MG63 (cell line): ENCODE data around the gene MT1H. TPM values are rescaled to one million over a fixed set of nuclear protein-coding genes. Genes with fewer than 3 reads are reported as not detected.
A peak's percentile ranks its signal among the peaks of the same experiment; 100 is the strongest.
"Not testable (repeated sequence)": the region's sequence is repeated elsewhere in the genome, so short reads cannot be mapped to it uniquely, and the experiment has no call there.

ENCODE experiments used
- DNase-seq: peaks from one replicate; pipeline ENCODE4 v3.0.0-alpha.2; 2020
- H3K27me3 ChIP-seq: fragments of 250-450 bp; sonication (Bioruptor Pico); 2 replicates; pipeline ENCODE4 v1.5.1; 2020; ENCODE audit warnings: mild to moderate bottlenecking, moderate library complexity
- H3K36me3 ChIP-seq: fragments of 250-450 bp; sonication (Bioruptor Pico); 2 replicates; pipeline ENCODE4 v1.5.1; 2020; ENCODE audit warnings: mild to moderate bottlenecking, moderate library complexity
- H3K4me3 ChIP-seq: fragments of 250-450 bp; sonication (Bioruptor Pico); 2 replicates; pipeline ENCODE4 v1.5.1; 2020; ENCODE audit warnings: mild to moderate bottlenecking, moderate library complexity
- H3K9me3 ChIP-seq: fragments of 250-450 bp; sonication (Bioruptor Pico); 2 replicates; pipeline ENCODE4 v1.5.1; 2020; ENCODE audit warnings: mild to moderate bottlenecking, moderate library complexity
- total RNA-seq: library from RNA; depleted of rRNA; stranded (reverse); fragments of >200 nt; shearing (Covaris generic); gene quantifications from 2 replicates; pipeline ENCODE4 v1.2.3, GENCODE V29; 2014; ENCODE audit warnings: low replicate concordance

The MT1H gene
- total RNA-seq, 1 experiment from 2014 or later = not detected

DNA sequence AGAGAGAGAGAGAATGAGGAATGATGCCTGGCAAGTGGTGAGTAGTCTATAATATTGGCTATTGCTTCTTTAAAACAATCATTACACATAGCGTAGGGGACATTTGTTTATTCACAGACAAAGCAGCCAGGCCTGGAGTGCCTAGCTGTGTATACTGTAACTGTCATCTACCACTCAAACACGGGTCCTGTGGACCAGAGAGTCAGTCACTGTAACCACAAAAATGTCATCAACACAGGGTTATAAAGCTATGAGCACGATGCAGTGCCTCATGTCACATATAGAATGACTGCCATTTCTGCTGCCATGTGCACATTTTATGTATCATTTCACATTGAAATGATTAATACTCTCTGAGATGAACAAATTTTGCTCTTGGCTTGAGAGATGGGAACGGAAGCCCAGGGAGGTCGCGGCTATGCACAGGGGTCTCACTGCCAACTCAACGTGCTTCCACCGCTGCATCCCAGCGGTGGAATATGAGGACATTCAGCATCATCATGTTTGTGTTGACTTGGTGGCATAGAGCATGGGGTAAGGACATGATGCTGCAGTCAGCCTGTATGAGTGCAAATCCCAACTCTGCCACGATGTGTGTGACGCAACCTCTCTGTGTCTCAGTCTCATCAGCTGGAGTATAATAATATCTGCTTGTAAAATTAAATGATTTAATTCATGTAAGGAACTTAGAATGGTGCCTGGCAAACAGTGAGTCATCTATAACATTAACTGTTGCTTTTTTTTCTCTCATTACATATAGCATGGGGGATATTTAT lies 3.3 kb downstream of the MT1H start:
- no peak overlapping the region for H3K4me3 ChIP-seq
- peak; percentile 37 for DNase-seq
- H3K27me3 ChIP-seq = no peaks in the 10 kb centered on the region
- H3K36me3 ChIP-seq = no peaks in the 10 kb centered on the region
- no peaks in the 10 kb centered on the region for H3K9me3 ChIP-seq

DNA sequence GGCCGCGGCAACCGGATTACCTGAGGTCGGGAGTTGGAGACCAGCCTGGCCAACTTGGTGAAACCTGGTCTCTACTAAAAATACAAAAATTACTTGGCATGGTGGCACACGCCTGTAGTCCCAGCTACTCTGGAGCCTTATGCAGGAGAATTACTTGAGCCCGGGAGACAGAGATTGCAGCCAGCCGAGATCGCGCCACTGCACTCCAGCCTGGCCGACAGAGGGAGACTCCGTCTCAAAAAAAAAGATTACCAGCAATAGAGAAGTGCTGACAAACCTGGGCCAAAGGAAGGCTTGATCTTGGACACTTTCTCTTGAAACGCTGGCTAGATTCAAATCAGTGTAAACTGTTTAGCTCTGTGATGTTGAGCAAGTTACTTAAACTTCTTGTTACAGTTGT lies 4.3 kb downstream of the MT1H start:
- no peaks in the 10 kb centered on the region for H3K36me3 ChIP-seq
- no peak overlapping the region for H3K4me3 ChIP-seq
- DNase-seq = peak; percentile 55
- no peaks in the 10 kb centered on the region for H3K9me3 ChIP-seq
- H3K27me3 ChIP-seq = no peaks in the 10 kb centered on the region

DNA sequence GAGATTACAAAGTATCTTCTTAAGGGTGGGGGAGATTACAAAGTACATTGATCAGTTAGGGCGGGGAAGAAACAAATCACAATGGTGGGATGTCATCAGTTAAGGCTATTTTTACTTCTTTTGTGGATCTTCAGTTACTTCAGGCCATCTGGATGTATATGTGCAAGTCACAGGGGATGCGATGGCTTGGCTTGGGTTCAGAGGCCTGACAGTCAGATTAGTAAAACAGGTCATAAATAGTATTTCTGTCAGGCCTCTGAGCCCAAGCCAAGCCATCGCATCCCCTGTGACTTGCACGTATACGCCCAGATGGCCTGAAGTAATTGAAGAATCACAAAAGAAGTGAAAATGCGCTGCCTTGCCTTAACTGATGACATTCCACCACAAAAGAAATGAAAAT lies 5.0 kb downstream of the MT1H start:
- not testable (repeated sequence) for H3K9me3 ChIP-seq, DNase-seq, H3K27me3 ChIP-seq, H3K36me3 ChIP-seq, H3K4me3 ChIP-seq

DNA sequence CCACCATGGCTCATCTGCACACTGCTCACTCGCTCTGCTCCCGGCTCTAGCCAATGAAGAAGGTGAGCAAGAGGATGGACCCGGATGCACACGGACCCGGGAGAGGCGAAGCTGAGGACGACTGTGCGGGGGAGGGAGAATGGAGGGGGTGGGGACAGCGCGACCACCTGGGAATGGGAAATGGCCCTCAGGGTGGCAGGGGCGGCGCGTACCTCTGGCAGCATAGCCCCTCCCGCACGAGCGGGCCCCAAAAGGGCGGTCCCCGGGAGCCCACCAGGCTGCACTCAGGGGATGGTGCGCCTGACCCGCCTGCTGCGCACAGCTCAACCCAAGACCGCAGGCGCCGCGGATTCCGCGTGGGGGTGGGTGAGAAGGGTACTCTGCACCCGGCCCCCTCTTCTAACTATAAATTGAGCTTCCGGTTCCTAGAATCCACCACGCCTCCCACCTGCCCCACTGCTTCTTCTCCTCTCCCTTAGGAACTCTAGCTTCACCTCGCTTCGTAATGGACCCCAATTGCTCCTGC lies 6.1 kb downstream of the MT1H start:
- no peak overlapping the region for H3K4me3 ChIP-seq
- no peaks in the 10 kb centered on the region for H3K27me3 ChIP-seq
- no peaks in the 10 kb centered on the region for H3K9me3 ChIP-seq
- DNase-seq = no peak
- H3K36me3 ChIP-seq = no peaks in the 10 kb centered on the region

DNA sequence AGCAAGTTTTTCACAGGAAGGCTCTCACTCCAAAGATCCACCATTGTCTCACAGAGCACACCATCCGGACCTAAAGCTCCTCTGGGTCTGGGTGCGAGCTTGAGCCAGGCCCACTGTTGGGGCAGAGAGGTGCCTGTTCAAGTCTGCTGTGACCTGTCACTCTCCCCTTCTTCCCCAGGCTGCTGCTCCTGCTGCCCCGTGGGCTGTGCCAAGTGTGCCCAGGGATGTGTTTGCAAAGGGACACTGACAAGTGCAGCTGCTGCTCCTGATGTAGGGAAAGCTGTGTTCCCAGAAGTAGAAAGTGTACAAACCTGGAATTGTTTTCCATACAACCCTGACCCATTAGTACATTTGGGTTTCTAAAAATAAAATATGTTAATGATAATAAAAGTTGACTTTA lies 7.9 kb downstream of the MT1H start:
- Histone ChIP-seq H3K4me3 (no peak overlapping the region), H3K9me3 (no peaks in the 10 kb centered on the region), H3K36me3 (no peaks in the 10 kb centered on the region), H3K27me3 (no peaks in the 10 kb centered on the region)
- no peak for DNase-seq

DNA sequence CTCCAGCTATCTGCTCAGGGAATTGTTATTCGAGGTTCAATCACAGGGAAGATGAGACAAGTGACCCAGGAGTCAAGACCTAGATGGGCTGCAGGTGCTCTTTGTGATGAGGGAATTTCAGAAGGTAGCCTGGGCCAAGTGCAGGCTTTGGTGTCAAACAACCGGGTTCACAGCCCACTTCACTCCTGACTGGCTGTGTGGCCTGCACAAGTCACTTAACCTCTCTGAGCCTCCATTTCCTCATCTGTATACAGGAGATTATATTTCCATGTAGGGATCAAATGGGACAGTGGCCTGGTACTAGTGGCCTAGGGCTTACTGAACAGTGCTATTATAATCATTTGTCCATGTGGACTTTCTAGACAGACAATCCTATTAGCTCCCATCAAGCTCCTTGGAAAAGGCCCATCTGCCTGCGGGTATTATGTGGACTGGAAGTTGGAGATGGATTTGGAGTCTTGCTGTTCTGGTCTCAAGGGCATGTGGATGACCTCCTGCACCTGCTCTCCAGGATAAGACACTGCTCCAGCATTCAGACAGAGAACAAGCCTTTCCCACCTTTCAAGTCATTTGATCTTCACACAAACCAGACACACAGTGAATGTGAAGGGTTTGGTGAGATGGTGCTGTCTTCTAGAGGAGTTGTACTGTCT lies 9.6 kb downstream of the MT1H start:
- Histone ChIP-seq H3K9me3 (no peaks in the 10 kb centered on the region), H3K27me3 (no peaks in the 10 kb centered on the region), H3K4me3 (no peak overlapping the region), H3K36me3 (peaks cover 7% of the 10 kb centered on the region)
- no peak for DNase-seq

DNA sequence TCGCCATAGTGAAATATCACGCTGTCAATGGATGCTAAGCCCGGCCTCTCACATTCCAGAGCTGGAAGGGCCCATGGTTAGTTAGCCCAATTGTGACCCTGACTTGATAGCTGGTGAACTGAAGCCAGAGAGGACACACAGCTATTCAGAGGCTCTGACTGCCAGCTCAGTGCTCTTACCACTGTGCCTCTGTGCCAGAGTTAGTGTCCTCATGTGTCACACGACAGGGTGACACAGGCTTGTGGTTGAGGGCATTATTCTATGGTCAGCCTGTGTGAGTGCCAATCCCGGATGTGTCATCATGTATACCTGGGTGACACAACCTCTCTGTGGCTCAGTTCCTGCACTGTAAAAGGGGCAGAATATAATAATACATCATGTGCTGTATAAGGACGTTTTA lies 10.2 kb downstream of the MT1H start:
- H3K36me3 ChIP-seq = peaks cover 7% of the 10 kb centered on the region
- no peak for DNase-seq
- no peaks in the 10 kb centered on the region for H3K27me3 ChIP-seq
- no peaks in the 10 kb centered on the region for H3K9me3 ChIP-seq
- H3K4me3 ChIP-seq = no peak overlapping the region

DNA sequence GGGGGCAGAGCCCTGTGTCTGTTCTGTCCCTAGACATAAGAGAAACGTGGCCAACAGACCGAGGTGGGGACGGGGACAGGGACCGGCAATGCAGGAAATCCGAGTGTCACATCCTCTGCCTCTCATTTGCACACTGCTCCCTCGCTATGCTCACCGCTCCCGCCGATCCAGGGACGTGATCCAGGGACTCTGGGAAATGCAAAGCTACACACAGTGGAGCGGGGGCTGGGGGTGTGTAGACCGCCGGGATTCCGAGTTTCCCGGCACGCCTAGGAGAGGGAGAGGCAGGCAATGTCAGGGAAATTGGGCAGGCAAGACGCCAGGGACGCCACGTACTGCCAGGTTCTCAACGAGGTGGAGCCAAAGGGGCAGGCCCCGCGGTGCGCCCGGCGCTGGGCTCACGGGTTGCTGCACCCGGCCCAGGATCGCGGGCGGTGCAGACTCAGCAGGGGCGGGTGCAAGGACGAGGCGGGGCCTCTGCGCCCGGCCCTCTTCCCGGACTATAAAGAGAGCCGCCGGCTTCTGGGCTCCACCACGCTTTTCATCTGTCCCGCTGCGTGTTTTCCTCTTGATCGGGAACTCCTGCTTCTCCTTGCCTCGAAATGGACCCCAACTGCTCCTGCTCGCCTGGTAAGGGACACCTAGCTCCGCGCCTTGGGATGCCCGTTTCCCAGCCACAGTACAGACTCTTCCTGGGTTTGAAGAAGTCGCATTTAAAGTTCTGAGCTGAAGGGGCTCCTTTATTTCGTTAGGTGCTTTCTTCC lies 12.5 kb downstream of the MT1H start, which contains the start of gene MT1X:
MT1X (plus strand) TSS at position 532 of the 764 bp plus-strand sequence; CDS start at position 603, 71 bp downstream.
- peak; percentile 98 for DNase-seq
- peaks cover 4% of the 10 kb centered on the region; the same call in 1 of the 2 replicates for H3K9me3 ChIP-seq
- H3K36me3 ChIP-seq = peaks cover 7% of the 10 kb centered on the region
- H3K4me3 ChIP-seq = peak within 1 kb of the TSS; percentile 57
- H3K27me3 ChIP-seq = no peaks in the 10 kb centered on the region

DNA sequence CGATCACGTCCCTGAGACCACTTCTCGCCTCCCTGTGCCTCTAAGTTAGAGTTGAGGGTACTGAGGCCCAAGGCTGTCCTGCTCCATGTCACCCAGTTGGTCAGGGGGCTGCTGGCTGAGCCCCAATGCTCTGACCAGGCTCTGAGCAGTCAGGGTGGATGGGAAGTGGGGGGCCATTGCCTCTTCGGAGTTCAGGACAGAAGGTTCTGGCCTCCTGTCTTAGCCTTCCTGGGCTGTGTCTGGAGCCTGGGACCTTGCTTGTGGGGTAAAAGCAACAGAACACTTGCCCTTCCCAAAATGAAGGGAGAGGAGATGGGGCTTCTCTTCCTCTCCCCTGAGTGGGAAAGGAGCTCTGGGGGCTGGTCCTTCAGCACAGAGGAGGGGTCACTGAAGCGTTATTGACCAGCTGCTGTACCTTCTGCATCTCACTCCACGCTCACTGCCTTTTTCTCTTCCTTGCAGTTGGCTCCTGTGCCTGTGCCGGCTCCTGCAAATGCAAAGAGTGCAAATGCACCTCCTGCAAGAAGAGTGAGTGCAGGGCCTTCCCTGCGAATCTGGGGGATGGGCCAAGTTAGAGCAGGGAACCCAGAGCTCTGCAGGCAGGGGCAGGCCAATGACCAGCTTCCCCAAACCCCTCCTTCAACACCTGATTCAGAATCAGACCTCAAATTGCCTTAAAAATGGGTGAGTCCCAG lies 13.2 kb downstream of the MT1H start:
- peaks cover 7% of the 10 kb centered on the region for H3K36me3 ChIP-seq
- peaks cover 4% of the 10 kb centered on the region; the same call in 1 of the 2 replicates for H3K9me3 ChIP-seq
- H3K27me3 ChIP-seq = no peaks in the 10 kb centered on the region
- DNase-seq = no peak
- peak overlapping the region; percentile 57 for H3K4me3 ChIP-seq

DNA sequence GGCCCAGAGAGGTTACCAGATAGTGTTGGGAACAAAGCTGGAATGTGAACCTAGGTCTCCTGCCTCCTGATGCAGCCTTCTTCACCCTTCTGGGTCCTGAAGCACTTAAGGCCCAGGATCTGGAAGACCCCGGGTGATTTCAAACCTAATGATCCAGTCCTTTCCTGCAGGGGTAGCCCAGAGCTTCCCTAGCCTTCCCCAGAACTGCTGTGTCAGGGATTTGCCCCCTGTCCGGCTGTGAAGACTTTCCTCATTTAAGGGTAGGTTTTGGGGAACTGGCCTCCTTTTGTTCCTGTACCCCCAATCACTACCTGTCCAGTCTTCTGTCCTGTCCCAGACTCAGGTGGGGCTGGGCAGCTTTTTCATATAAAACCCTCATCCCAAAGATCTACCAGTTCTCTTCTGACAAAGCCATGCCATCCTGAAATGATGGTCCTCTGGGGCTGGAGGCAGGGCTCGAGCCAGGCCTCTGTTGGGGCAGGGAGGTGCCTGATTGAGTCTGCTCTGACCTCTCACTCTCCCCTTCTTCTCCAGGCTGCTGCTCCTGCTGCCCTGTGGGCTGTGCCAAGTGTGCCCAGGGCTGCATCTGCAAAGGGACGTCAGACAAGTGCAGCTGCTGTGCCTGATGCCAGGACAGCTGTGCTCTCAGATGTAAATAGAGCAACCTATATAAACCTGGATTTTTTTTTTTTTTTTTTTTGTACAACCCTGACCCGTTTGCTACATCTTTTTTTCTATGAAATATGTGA lies 14.0 kb downstream of the MT1H start:
- no peaks in the 10 kb centered on the region for H3K27me3 ChIP-seq
- H3K9me3 ChIP-seq = peaks cover 4% of the 10 kb centered on the region; the same call in 1 of the 2 replicates
- peaks cover 7% of the 10 kb centered on the region for H3K36me3 ChIP-seq
- no peak for DNase-seq
- H3K4me3 ChIP-seq = peak overlapping the region; percentile 57

DNA sequence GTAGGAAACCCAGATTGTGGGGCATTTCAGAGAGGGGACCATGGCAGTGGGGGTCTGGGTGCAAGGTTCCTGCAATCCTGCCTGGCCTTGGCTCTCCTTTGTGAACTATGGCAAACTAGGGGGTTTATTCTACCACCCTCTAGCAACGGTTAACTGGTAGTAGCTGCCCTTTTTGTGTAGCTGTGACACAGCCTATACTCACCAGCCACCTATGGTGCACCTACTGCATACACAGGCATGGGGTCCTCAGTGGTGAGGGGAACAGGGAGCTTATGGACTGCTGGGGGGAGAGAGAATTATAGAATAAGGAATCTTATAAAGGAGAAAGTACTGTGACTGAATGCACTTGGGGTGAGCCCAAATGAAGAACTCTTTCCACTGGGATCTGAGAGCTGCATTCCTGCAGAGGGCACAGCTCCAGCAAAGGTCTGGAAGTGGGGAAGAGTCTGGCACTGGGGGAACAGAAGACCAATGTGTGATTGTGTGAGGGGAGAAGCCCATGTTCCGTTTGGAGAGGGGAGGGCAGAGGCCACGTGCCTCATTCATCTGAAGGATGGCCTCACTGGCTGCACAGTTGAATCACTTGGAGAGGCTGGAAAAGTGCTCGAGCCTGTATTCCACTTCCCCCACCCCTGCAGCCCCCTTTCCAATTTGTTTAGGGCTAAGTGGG lies 14.8 kb downstream of the MT1H start:
- no peak for DNase-seq
- no peaks in the 10 kb centered on the region for H3K27me3 ChIP-seq
- H3K36me3 ChIP-seq = peaks cover 7% of the 10 kb centered on the region
- H3K9me3 ChIP-seq = peaks cover 4% of the 10 kb centered on the region; the same call in 1 of the 2 replicates
- no peak overlapping the region for H3K4me3 ChIP-seq

DNA sequence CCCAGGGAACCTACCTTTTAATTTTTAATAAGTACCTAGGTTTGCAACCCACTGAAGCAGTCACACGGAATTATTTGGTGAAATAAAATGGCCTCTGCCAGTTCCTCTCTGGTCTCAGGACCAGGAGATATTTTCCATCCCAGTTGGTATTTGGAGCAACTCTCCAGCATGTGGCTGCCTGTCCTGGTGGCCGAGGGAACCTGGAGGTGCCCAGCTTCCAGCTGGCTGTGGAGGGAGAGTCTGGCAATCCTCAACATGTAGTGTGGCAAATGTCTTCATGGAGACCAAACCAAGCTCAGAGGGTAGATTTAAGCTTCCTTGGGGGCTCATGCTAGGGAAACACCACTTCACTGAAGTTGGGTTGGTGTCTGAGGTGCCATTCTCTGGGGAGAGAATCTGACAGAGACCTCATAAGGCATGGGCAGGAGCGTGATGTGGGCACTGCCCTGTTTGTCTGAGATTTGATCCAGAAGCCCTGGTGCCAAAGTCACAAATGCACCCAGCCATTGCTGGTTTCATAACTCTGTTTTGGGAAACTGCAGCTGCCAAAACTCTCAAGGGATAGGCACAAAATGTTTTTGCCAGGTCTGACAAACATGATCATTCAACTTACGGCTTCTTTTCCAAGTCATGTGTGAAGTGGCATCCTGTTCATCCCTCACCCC lies 15.4 kb downstream of the MT1H start:
- Histone ChIP-seq H3K4me3 (no peak overlapping the region), H3K27me3 (no peaks in the 10 kb centered on the region), H3K9me3 (peaks cover 4% of the 10 kb centered on the region; the same call in 1 of the 2 replicates), H3K36me3 (peaks cover 7% of the 10 kb centered on the region)
- no peak for DNase-seq

DNA sequence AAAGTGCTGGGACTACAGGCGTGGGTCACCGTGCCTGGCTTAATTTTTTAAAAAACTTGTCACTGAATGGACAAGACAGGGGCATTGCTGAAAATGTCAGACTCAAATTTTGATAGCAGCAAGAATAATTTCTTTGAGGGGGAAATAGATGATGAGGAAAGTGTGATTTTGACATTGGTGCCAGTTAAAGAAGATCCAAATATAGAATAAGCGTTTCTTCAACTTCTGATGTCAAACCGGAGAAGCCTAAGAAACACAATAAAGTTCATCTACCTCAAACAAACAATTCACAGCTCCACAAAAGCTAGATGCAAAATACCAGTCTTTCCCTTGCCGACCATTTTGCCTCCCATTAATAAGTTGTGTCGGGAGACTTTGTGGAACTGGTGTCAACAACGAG lies 17.1 kb downstream of the MT1H start:
- peaks cover 4% of the 10 kb centered on the region; the same call in 1 of the 2 replicates for H3K9me3 ChIP-seq
- peaks cover 7% of the 10 kb centered on the region for H3K36me3 ChIP-seq
- H3K4me3 ChIP-seq = no peak overlapping the region
- H3K27me3 ChIP-seq = no peaks in the 10 kb centered on the region
- DNase-seq = no peak

DNA sequence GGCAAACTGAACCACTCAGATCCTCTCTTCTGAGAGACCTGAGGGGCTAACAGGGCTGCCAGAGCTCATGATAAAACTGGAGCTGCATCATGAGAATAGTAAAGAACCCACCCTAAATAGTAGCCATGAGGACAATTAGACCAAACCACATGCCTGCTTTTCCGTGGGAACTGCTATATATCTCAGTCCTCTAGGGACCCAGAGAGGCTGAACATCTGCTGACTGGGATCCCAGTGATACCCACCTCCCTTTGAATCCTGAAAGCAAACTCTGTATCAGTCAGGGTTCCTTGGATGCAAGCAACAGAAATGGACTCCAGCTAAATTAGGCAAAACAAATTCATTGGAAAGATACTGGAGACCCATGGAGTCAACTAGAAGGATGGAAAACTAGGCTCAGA lies 19.1 kb downstream of the MT1H start:
- Histone ChIP-seq H3K36me3 (no peaks in the 10 kb centered on the region; the same call in 1 of the 2 replicates), H3K27me3 (no peaks in the 10 kb centered on the region), H3K9me3 (peaks cover 4% of the 10 kb centered on the region; the same call in 1 of the 2 replicates), H3K4me3 (no peak overlapping the region)
- DNase-seq = no peak

DNA sequence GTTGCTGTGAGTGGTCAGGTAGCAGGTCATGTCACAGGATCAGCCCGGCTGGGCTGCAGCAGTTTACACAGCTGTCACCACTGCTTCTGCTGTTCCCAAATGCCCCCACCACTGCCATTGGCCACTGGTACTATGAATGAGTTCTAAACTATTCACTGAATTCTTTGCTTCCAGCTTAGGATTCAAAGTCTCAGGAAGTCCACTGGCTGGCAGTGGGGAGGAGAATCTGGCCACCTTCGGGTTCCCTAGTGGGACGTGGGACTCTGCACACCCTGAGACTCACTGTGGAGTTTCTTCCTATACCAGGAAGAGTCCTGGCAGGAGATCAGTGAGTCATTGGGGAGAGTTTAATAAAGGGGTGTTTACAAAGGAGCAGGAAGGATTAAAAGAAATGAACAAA lies 19.6 kb downstream of the MT1H start:
- Histone ChIP-seq H3K4me3 (no peak overlapping the region), H3K9me3 (peaks cover 4% of the 10 kb centered on the region; the same call in 1 of the 2 replicates), H3K36me3 (no peaks in the 10 kb centered on the region; the same call in 1 of the 2 replicates), H3K27me3 (no peaks in the 10 kb centered on the region)
- peak; percentile 35 for DNase-seq
